ENCODE data around the gene RFFL.

RFFL gene

GRCh38 chr17:35088881-35089585 is 25.5 kb upstream of the RFFL start (continued):
- TF ChIP-seq ZSCAN18 (tag by site-specific recombination; IDR thresholded peaks at IDR 0.05) (no peak), ZNF449 (tag by site-specific recombination; IDR thresholded peaks at IDR 0.05) (peak; percentile 48; the same call in 1 of the 2 replicates), TRIM28 (IDR thresholded peaks at IDR 0.05; ENCODE audit: borderline replicate concordance, low read length) (no peak), SP2 (tag by site-specific recombination; IDR thresholded peaks at IDR 0.05) (0 out of 2 replicates have a peak, but pooled peaks have one; percentile 30), ZNF670 (tag by site-specific recombination; IDR thresholded peaks at IDR 0.05; ENCODE audit: low read depth) (no peak), ZNF596 (tag by site-specific recombination; IDR thresholded peaks at IDR 0.05) (0 out of 2 replicates have a peak, but pooled peaks have one; percentile 10), ZSCAN5A (tag by site-specific recombination; IDR thresholded peaks at IDR 0.05) (0 out of 2 replicates have a peak, but pooled peaks have one; percentile 30), FEZF1 (tag by site-specific recombination; IDR thresholded peaks at IDR 0.05) (no peak), ZNF561 (tag by site-specific recombination; IDR thresholded peaks at IDR 0.05; ENCODE audit: borderline replicate concordance) (peak; percentile 31; the same call in 1 of the 2 replicates), ZNF610 (tag by site-specific recombination; IDR thresholded peaks at IDR 0.05; ENCODE audit: borderline replicate concordance) (no peak), KLF8 (tag by site-specific recombination; IDR thresholded peaks at IDR 0.05) (no peak), ZNF701 (tag by site-specific recombination; IDR thresholded peaks at IDR 0.05) (no peak), ZNF658 (tag by site-specific recombination; IDR thresholded peaks at IDR 0.05) (no peak), ZNF335 (tag by site-specific recombination; conservative IDR thresholded peaks at IDR 0.05) (no peak), IKZF3 (tag by site-specific recombination; IDR thresholded peaks at IDR 0.05) (no peak), ZNF302 (tag by site-specific recombination; IDR thresholded peaks at IDR 0.05; ENCODE audit: low read depth) (no peak), ZNF76 (tag by site-specific recombination; IDR thresholded peaks at IDR 0.05; ENCODE audit: borderline replicate concordance, low read depth) (peak; percentile 64; the same call in 1 of the 2 replicates), KLF17 (tag by site-specific recombination; IDR thresholded peaks at IDR 0.05) (peak; percentile 25; the same call in 1 of the 2 replicates), ZNF175 (tag by site-specific recombination; IDR thresholded peaks at IDR 0.05) (no peak), CTCF (tag by site-specific recombination; IDR thresholded peaks at IDR 0.05) (peak; percentile 71), ZNF555 (tag by site-specific recombination; conservative IDR thresholded peaks at IDR 0.05) (no peak), ZNF202 (tag by site-specific recombination; IDR thresholded peaks at IDR 0.05; ENCODE audit: borderline replicate concordance) (no peak), GLIS2 (tag by site-specific recombination; IDR thresholded peaks at IDR 0.05) (peak; percentile 57; the same call in 1 of the 2 replicates), ZNF223 (tag by site-specific recombination; IDR thresholded peaks at IDR 0.05) (no peak), KLF9 (tag by site-specific recombination; IDR thresholded peaks at IDR 0.05; ENCODE audit: low read depth) (no peak), BCL11A (tag by site-specific recombination; IDR thresholded peaks at IDR 0.05; ENCODE audit: low read depth) (no peak), AEBP2 (tag by site-specific recombination; IDR thresholded peaks at IDR 0.05; ENCODE audit: borderline replicate concordance) (no peak), HOXD13 (CRISPR knock-in tag; IDR thresholded peaks at IDR 0.05; ENCODE audit: borderline replicate concordance) (no peak), ZNF433 (tag by site-specific recombination; IDR thresholded peaks at IDR 0.05; ENCODE audit: low read depth) (no peak), ZFP41 (tag by site-specific recombination; IDR thresholded peaks at IDR 0.05; ENCODE audit: borderline replicate concordance) (no peak), ZNF24 (tag by site-specific recombination; IDR thresholded peaks at IDR 0.05) (no peak), ZNF37A (tag by site-specific recombination; IDR thresholded peaks at IDR 0.05) (no peak)
